ENCODE data around the gene NOP53.
"Not testable (repeated sequence)": the region's sequence is repeated elsewhere in the genome, so short reads cannot be mapped to it uniquely, and the experiment has no call there.

NOP53 gene

GRCh38 chr19:47718415-47719046, 26.8 kb upstream of the NOP53 start:
- not testable (repeated sequence) for FAIRE-seq

GRCh38 chr19:47719047-47719859, 26.1 kb upstream of the NOP53 start:
- no peak for FAIRE-seq

- no peak for FAIRE-seq
Observed at GRCh38 chr19:47720669-47721422, 24.5 kb upstream of the NOP53 start.

- no peak for FAIRE-seq
Observed at GRCh38 chr19:47723581-47723940, 21.8 kb upstream of the NOP53 start.

- FAIRE-seq = no peak
Observed at GRCh38 chr19:47725759-47726401, 19.5 kb upstream of the NOP53 start.

GRCh38 chr19:47726467-47726866, 18.9 kb upstream of the NOP53 start:
- no peak for FAIRE-seq

- FAIRE-seq = not testable (repeated sequence)
Observed at GRCh38 chr19:47728295-47728694, 17.1 kb upstream of the NOP53 start.

- FAIRE-seq = no peak
Observed at GRCh38 chr19:47729468-47729798, 15.9 kb upstream of the NOP53 start.

GRCh38 chr19:47729799-47730520, 15.4 kb upstream of the NOP53 start:
- FAIRE-seq = no peak

GRCh38 chr19:47730521-47730889, 14.8 kb upstream of the NOP53 start:
- FAIRE-seq = no peak

- FAIRE-seq = no peak
Observed at GRCh38 chr19:47730910-47731309, 14.4 kb upstream of the NOP53 start.

GRCh38 chr19:47735131-47735530, 10.2 kb upstream of the NOP53 start:
- no peak for FAIRE-seq

GRCh38 chr19:47740866-47741519, 4.4 kb upstream of the NOP53 start:
- no peak for FAIRE-seq

GRCh38 chr19:47741544-47742140, 3.7 kb upstream of the NOP53 start:
- FAIRE-seq = no peak

- no peak for FAIRE-seq
Observed at GRCh38 chr19:47742634-47743033, 2.7 kb upstream of the NOP53 start.

- FAIRE-seq = peak; percentile 61
Observed at GRCh38 chr19:47746129-47746528, 783 bp downstream of the NOP53 start.

- no peak for FAIRE-seq
Observed at GRCh38 chr19:47749326-47749725, 4.0 kb downstream of the NOP53 start.

- no peak for FAIRE-seq
Observed at GRCh38 chr19:47750752-47751151, 5.4 kb downstream of the NOP53 start.

- FAIRE-seq = no peak
Observed at GRCh38 chr19:47752440-47753211, 7.3 kb downstream of the NOP53 start.

GRCh38 chr19:47754206-47755064, 9.1 kb downstream of the NOP53 start:
- FAIRE-seq = no peak
